GM12878 (cell line): ENCODE data around the gene C18orf63. TPM values are rescaled to one million over a fixed set of nuclear protein-coding genes. Genes with fewer than 3 reads are reported as not detected.

Source experiments
- ATAC-seq: fragments of 200-7000 bp; cut with Tn5 transposase; 3 replicates; pipeline ENCODE4 v1.9.1; 2020; ENCODE audit warnings: mild to moderate bottlenecking, moderate library complexity
- BruUV-seq: library from RNA; stranded (reverse); fragments of 400-500 nt; replicated peaks from 2 replicates; lab custom pipeline; 2021; lab: Mats Ljungman, UMichigan
- CTCF ChIA-PET: fragments of 300-600 bp; sonication (Branson Sonifier 250); formaldehyde crosslinking; extraction: SDS; loops from one replicate; lab custom pipeline; 2021; ENCODE audit warnings: inconsistent platforms; lab: Yijun Ruan, JAX
- POLR2A ChIA-PET: fragments of 350-600 bp; formaldehyde crosslinking; extraction: SDS; loops from one replicate; lab custom pipeline; 2021; ENCODE audit warnings: inconsistent platforms; lab: Charles Lee
- RAD21 ChIA-PET: fragments of 300-600 bp; sonication (Branson Sonifier 250); formaldehyde crosslinking; loops from one replicate; lab custom pipeline; 2023; ENCODE audit warnings: antibody characterized with exemption; ENCODE audit not compliant: unreplicated experiment; lab: Charles Lee
- SMC1A ChIA-PET: fragments of 300-600 bp; sonication (Branson Sonifier 250); formaldehyde crosslinking; loops from one replicate; lab custom pipeline; 2023; ENCODE audit not compliant: unreplicated experiment, uncharacterized antibody; lab: Charles Lee
- DNase-seq: peaks from one replicate; pipeline ENCODE4 v3.0.0-alpha.2; 2011; ENCODE audit warnings: low read depth, low spot score
- FAIRE-seq: peaks from 3 replicates; lab custom pipeline; 2011; peaks lifted over from hg19 to GRCh38; lab: Jason Lieb, UNC
- H2AFZ ChIP-seq: 2 replicates; pipeline ENCODE4 v1.6.0; 2011; ENCODE audit warnings: low read depth, low read length, control low read depth; ENCODE audit not compliant: control insufficient read depth
- H3K27ac ChIP-seq: 2 replicates; pipeline ENCODE4 v1.5.1; 2011; ENCODE audit warnings: control low read depth; ENCODE audit not compliant: control insufficient read depth, insufficient read depth
- H3K27me3 ChIP-seq, 2 experiments: replicated peaks in 1 of 2; 2 replicates each; pipeline versions ENCODE4 v1.6.0 to v1.6.1; 2011; ENCODE audit warnings: low read length in 1 of 2; ENCODE audit not compliant: control insufficient read depth in 2 of 2, insufficient read depth in 2 of 2
- H3K36me3 ChIP-seq, 2 experiments: 2 replicates each; pipeline ENCODE4 v1.5.1; 2011; ENCODE audit warnings: low read length in 1 of 2; ENCODE audit not compliant: control insufficient read depth in 2 of 2, insufficient read depth in 2 of 2
- H3K4me1 ChIP-seq: 2 replicates; pipeline ENCODE4 v1.6.1; 2011; ENCODE audit warnings: mild to moderate bottlenecking, low read length, moderate library complexity, mixed read lengths; ENCODE audit not compliant: control insufficient read depth, insufficient read depth
- H3K4me2 ChIP-seq: 2 replicates; pipeline ENCODE4 v1.6.0; 2011; ENCODE audit warnings: control low read depth; ENCODE audit not compliant: control insufficient read depth, insufficient read depth
- H3K4me3 ChIP-seq: fragments of 200-600 bp; sonication (generic); 2 replicates; pipeline ENCODE4 v1.5.1; 2016
- H3K79me2 ChIP-seq: 2 replicates; pipeline ENCODE4 v1.6.0; 2011; ENCODE audit warnings: low read length; ENCODE audit not compliant: control insufficient read depth, insufficient read depth
- H3K9ac ChIP-seq: 2 replicates; pipeline ENCODE4 v1.8.0; 2011; ENCODE audit warnings: low read length, control low read depth, mixed read lengths; ENCODE audit not compliant: control insufficient read depth, insufficient read depth
- H3K9me3 ChIP-seq: replicated peaks from 3 replicates; pipeline ENCODE4 v1.5.1; 2011; ENCODE audit warnings: mild to moderate bottlenecking, low read length; ENCODE audit not compliant: control insufficient read depth, insufficient read depth
- H4K20me1 ChIP-seq: 2 replicates; pipeline ENCODE4 v1.6.0; 2011; ENCODE audit not compliant: control insufficient read depth, insufficient read depth
- CREM ChIP-seq: IDR thresholded peaks from 2 replicates; pipeline ENCODE4 v1.6.1; 2014; ENCODE audit warnings: antibody characterized with exemption, low read depth
- EED ChIP-seq: sonication (generic); IDR thresholded peaks from 2 replicates; pipeline ENCODE4 v1.6.1; 2016; ENCODE audit warnings: antibody characterized with exemption, low read depth
- EZH2 ChIP-seq: IDR thresholded peaks from 2 replicates; pipeline ENCODE4 v1.6.1; 2012; ENCODE audit warnings: low read depth, mild to moderate bottlenecking, control low read depth, inconsistent platforms, low read length, borderline replicate concordance; ENCODE audit not compliant: control insufficient read depth
- JUNB ChIP-seq: IDR thresholded peaks from 2 replicates; pipeline ENCODE4 v1.6.1; 2016; ENCODE audit warnings: antibody characterized with exemption, mild to moderate bottlenecking
- KLF5 ChIP-seq: fragments of 450-650 bp; IDR thresholded peaks from 2 replicates; pipeline ENCODE4 v1.6.1; 2014; ENCODE audit warnings: mild to moderate bottlenecking; ENCODE audit not compliant: partially characterized antibody
- MTA2 ChIP-seq: fragments of 450-650 bp; IDR thresholded peaks from 2 replicates; pipeline ENCODE4 v1.6.1; 2016; ENCODE audit warnings: low read depth, mild to moderate bottlenecking, moderate library complexity
- MYC ChIP-seq: IDR thresholded peaks from 2 replicates; pipeline ENCODE4 v1.6.1; 2011; ENCODE audit warnings: mild to moderate bottlenecking, low read length, moderate library complexity, inconsistent platforms; ENCODE audit not compliant: insufficient read depth, insufficient replicate concordance, insufficient read length, severe bottlenecking
- RAD21 ChIP-seq: IDR thresholded peaks from 2 replicates; pipeline ENCODE4 v1.6.1; 2011; ENCODE audit warnings: mild to moderate bottlenecking, low read depth, low read length, moderate library complexity; ENCODE audit not compliant: insufficient read depth
- SMAD1 ChIP-seq: fragments of 450-650 bp; IDR thresholded peaks from 2 replicates; pipeline ENCODE4 v1.6.1; 2018; ENCODE audit warnings: mild to moderate bottlenecking, low read depth; ENCODE audit not compliant: partially characterized antibody
- SUZ12 ChIP-seq: fragments of 200-600 bp; sonication (generic); IDR thresholded peaks from one replicate; pipeline ENCODE4 v1.6.1; 2018; ENCODE audit warnings: antibody characterized with exemption, mild to moderate bottlenecking; ENCODE audit not compliant: unreplicated experiment
- TARDBP ChIP-seq: IDR thresholded peaks from 2 replicates; pipeline ENCODE4 v1.6.1; 2016; ENCODE audit warnings: borderline replicate concordance
- WGBS: methylation state at CpG from one replicate; pipeline ENCODE4 v1.1.6; 2016; ENCODE audit warnings: low lambda C conversion rate; ENCODE audit not compliant: insufficient replicate concordance, insufficient coverage; ENCODE audit errors: missing lambda C conversion rate; 5-methylcytosine and 5-hydroxymethylcytosine counted together
- in situ Hi-C: fragments of 300-500 bp; cut with MboI; formaldehyde crosslinking; loops from 9 replicates; pipeline ENCODE4 v1.14.3; 2018; ENCODE audit warnings: mixed read lengths
- intact Hi-C: fragments of 100-400 bp; cut with micrococcal nuclease; formaldehyde crosslinking; loops from one replicate; pipeline ENCODE4 v1.14.2; 2022; ENCODE audit not compliant: unreplicated experiment
- polyA plus RNA-seq, 11 experiments: library from polyadenylated mRNA; depleted of rRNA in 4 of 11; unstranded in 6 of 11; stranded (reverse) in 5 of 11; fragments of >200 nt; fragmentation: Nextera tagmentation in 4 of 11; fragmentation: Illumina TruSeq in 1 of 11; extraction: Ambion mirVana in 4 of 11; extraction: Trizol in 1 of 11; gene quantifications; 1 replicate in 1 of 11; 2 replicates in 10 of 11; pipeline versions ENCODE4 v1.2.1 to v1.2.3, GENCODE V29; 2011 to 2016; ENCODE audit warnings: inconsistent platforms in 2 of 11, missing spikeins in 2 of 11, low read depth in 1 of 11
- total RNA-seq, 4 experiments: library from RNA; depleted of rRNA in 3 of 4; stranded (reverse); fragments of >200 nt in 3 of 4; fragmentation: Illumina TruSeq in 1 of 4; extraction: Trizol in 1 of 4; gene quantifications; 2 replicates each; pipeline versions ENCODE4 v1.2.1 to v1.2.3, GENCODE V29; 2013 to 2021
- TF ChIP-seq, protein P1 (sequence below): IDR thresholded peaks from 2 replicates; pipeline ENCODE4 v1.6.1; 2011; ENCODE audit warnings: mild to moderate bottlenecking, low read depth, low read length, moderate library complexity; ENCODE audit not compliant: insufficient replicate concordance
- TF ChIP-seq, protein P2 (sequence below): fragments of 450-650 bp; IDR thresholded peaks from 2 replicates; pipeline ENCODE4 v1.6.1; 2017; ENCODE audit warnings: low read depth, mild to moderate bottlenecking, moderate library complexity
- TF ChIP-seq, protein P3 (sequence below): IDR thresholded peaks from 2 replicates; pipeline ENCODE4 v1.6.1; 2012; ENCODE audit warnings: low read depth, low read length, improper control_type of control experiment

The C18orf63 gene
- total and polyA plus RNA-seq, 10 of the 15 experiments (the other 5 are each of a cell fraction or from before 2014, with no cell fraction given): not detected

DNA sequence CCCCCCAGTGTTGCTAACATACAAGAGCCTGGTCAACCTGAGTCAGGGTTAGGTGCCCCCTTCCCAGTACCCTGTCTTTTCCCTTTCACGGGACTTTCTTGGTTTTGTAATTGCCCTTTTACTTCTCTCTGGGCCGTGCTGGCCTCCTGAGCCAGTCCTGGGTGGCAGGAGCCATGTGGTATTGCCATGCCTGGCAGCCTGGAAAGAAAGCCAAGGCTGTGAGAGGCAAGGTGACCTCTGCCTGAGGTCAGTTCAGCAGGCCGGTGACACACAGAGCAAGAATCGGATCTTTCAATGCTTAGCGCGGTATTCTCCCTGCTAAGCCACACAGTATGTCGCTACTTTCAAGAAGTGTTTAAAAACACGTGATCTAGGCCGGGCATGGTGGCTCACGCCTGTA, 52.3 kb downstream of the C18orf63 start:
- in situ Hi-C loops: no loop called here
- RAD21 ChIA-PET: no interaction called here
- WGBS: 56% methylated on average over 10 of the region's 10 CpGs

DNA sequence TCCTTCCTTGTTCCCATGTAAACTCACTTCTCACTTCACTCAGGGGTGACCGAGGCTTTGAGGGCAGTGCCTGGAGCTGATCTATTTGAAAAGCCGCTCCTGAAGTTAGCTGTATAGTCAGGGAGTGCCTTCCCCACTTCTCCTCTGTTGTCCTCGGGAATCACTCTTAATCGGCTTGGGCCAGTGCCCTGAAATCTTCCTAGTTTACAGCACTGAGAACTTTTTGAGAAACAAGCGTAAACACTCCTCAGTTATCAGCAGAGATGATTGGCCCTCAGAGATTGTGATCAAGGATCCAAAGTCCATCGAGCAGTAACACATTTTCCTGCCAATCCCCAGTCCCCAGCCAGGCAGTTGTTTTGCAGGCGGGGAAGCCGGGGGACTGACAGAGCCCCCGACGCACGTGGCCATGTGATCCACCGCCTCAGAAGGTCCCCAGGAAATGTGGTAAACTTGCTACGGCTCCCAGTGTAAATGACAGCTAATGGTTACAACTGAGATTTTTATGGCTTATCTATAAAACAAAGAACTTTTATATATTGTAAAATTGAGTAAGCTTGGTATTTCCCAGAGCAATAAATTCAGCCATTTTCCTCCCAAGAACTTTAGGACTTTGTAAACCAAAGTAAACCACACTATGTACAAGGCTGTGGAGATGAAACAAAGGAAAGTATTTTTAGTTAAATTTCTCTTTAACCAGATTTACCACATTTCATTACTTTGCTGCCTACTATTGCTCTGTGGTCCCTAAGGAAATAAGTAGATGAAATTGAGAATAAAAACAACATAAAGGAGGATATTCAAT, 53.5 kb downstream of the C18orf63 start:
- 22% methylated on average over 13 of the region's 13 CpGs for WGBS
- ChIA-PET SMC1A (no interaction called here), POLR2A (no interaction called here), RAD21 (no interaction called here), CTCF (interaction anchor here (1.0 kb wide), 1 partner anchor 16 kb away, joined by 3 read pairs; no protein-coding TSS in a partner anchor)
- Histone ChIP-seq H2AFZ (no peak overlapping the region), H4K20me1 (no peaks in the 10 kb centered on the region), H3K4me2 (no peak overlapping the region), H3K36me3 (no peaks in the 10 kb centered on the region), H3K27ac (no peak overlapping the region), H3K27me3 (no peaks in the 10 kb centered on the region; a peak in 2 of 4 replicates), H3K79me2 (no peaks in the 10 kb centered on the region), H3K4me3 (no peak overlapping the region), H3K9ac (no peak overlapping the region), H3K9me3 (no peaks in the 10 kb centered on the region), H3K4me1 (no peaks in the 10 kb centered on the region)
- intact Hi-C loops (no loop called here), in situ Hi-C loops (no loop called here)
- no peak for DNase-seq
- BruUV-seq: no TSS peak
- no peak for ATAC-seq
- FAIRE-seq: no peak
- TF ChIP-seq, protein P1, sequence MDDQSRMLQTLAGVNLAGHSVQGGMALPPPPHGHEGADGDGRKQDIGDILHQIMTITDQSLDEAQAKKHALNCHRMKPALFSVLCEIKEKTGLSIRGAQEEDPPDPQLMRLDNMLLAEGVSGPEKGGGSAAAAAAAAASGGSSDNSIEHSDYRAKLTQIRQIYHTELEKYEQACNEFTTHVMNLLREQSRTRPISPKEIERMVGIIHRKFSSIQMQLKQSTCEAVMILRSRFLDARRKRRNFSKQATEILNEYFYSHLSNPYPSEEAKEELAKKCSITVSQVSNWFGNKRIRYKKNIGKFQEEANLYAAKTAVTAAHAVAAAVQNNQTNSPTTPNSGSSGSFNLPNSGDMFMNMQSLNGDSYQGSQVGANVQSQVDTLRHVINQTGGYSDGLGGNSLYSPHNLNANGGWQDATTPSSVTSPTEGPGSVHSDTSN: no peak
- TF ChIP-seq EZH2 (no peak), RAD21 (no peak), MYC (no peak), JUNB (no peak), EED (no peak), KLF5 (no peak)
- TF ChIP-seq, protein P2, sequence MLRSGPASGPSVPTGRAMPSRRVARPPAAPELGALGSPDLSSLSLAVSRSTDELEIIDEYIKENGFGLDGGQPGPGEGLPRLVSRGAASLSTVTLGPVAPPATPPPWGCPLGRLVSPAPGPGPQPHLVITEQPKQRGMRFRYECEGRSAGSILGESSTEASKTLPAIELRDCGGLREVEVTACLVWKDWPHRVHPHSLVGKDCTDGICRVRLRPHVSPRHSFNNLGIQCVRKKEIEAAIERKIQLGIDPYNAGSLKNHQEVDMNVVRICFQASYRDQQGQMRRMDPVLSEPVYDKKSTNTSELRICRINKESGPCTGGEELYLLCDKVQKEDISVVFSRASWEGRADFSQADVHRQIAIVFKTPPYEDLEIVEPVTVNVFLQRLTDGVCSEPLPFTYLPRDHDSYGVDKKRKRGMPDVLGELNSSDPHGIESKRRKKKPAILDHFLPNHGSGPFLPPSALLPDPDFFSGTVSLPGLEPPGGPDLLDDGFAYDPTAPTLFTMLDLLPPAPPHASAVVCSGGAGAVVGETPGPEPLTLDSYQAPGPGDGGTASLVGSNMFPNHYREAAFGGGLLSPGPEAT: no peak

More for the DNA sequence above, 52.3 kb downstream of the C18orf63 start:
- H2AFZ ChIP-seq: no peak overlapping the region
- H4K20me1 ChIP-seq: no peaks in the 10 kb centered on the region
- H3K4me1 ChIP-seq: no peaks in the 10 kb centered on the region
- no peak overlapping the region for H3K27ac ChIP-seq
- no peak for ATAC-seq
- H3K4me2 ChIP-seq: no peak overlapping the region
- H3K36me3 ChIP-seq: no peaks in the 10 kb centered on the region
- no peak for FAIRE-seq
- DNase-seq: no peak
- no peaks in the 10 kb centered on the region for H3K79me2 ChIP-seq
- H3K9me3 ChIP-seq: no peaks in the 10 kb centered on the region
- intact Hi-C loops: no loop called here
- no peak overlapping the region for H3K4me3 ChIP-seq
- no peaks in the 10 kb centered on the region; a peak in 2 of 4 replicates for H3K27me3 ChIP-seq
- ChIA-PET CTCF (no interaction called here), POLR2A (no interaction called here), SMC1A (interaction anchor here (0.5 kb wide), 1 partner anchor 129 kb away, joined by 3 read pairs; no protein-coding TSS in a partner anchor)
- no TSS peak for BruUV-seq
- TF ChIP-seq TARDBP (no peak), SUZ12 (no peak), CREM (no peak), MTA2 (no peak), SMAD1 (no peak)
- TF ChIP-seq, protein P3, sequence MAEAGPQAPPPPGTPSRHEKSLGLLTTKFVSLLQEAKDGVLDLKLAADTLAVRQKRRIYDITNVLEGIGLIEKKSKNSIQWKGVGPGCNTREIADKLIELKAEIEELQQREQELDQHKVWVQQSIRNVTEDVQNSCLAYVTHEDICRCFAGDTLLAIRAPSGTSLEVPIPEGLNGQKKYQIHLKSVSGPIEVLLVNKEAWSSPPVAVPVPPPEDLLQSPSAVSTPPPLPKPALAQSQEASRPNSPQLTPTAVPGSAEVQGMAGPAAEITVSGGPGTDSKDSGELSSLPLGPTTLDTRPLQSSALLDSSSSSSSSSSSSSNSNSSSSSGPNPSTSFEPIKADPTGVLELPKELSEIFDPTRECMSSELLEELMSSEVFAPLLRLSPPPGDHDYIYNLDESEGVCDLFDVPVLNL: no peak
- no peak overlapping the region for H3K9ac ChIP-seq
